HG03066 (cell line): ENCODE measurements around the gene JUP.

Source experiments
- ATAC-seq: cut with Tn5 transposase; IDR thresholded peaks from one replicate; pipeline ENCODE4 v1.9.1; 2021; ENCODE audit warnings: low read depth; ENCODE audit not compliant: unreplicated experiment

Gene JUP

GRCh38 chr17:41725134-41725533, 61.4 kb downstream of the JUP start:
- no peak for ATAC-seq

DNA sequence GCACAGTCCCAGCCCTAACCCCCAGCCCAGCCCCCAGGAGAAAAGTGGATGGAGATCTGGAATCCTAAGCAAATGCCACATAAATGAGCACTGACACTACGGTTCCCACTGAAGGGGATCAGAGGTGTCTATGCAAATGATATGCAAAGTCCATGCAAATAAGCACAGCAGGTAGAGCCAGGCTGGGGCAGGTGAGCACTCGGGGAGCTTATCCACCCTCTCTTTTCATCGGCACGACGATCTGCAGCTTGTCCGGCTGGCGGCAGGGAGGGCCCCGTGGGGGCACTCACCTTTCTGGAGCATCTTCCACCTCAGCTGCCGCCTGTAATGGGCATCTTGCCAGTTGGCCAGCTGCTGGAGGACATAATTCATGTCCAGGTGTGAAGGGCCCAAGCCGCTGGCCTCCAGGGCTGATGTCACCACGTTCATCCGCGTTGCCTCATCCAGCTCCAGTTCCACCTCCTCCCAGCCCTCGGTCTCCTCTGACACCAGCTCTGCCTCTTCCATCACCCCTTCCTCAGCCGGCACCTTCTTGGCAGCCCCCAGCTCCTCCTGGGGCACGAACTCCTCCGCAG, 61.9 kb downstream of the JUP start:
- no peak for ATAC-seq

DNA sequence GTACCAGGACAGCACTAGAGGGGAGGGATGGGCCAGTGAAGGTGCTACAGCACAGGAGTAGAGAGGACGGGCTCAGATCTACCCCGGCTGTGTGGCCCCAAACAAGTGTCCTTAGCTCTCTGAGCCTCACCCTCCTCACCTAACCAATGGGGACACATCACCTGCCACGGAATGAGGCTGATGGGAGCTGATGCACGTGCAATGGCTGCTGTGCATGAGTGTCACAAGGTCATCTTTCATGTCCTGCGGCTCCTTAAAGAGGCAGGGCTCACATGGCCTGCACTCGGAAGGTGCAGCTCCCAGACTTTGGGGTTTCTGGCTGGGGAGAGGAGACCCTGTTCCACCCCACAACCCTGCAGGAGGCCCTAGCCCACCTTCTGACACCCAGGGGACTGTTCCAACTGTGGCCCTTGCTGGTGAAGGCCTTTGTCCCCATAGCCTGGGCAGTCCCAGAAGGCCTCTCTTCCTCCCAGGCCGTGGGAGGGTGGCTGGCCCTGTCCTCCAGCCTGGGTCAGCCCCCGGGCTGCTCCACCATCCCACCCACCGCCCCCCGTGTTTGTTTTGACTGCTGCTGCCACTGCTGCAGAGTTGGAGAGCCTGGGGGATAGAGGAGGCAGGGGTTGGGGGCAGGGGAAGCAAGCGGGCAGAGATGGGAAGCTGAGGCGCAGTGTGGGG, 62.6 kb downstream of the JUP start:
- no peak for ATAC-seq

DNA sequence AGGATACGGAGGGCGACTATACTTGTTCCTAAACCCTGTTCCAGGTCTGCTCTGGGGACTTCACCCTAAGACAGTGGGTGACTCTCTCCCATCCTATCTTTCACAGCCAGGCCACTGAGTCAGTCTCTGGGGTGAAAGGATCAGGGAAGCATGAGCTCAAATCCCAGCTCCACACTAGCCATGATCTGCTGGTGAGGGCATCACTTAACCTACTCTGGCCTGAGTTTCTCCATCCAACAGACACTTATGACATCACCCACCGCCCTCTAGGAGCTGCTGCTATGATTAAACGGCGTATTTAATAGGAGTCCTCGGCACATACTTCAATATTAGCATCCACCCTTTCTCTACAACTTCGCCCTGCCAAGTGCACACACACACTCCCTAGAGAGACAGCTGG, 64.3 kb downstream of the JUP start:
- no peak for ATAC-seq

DNA sequence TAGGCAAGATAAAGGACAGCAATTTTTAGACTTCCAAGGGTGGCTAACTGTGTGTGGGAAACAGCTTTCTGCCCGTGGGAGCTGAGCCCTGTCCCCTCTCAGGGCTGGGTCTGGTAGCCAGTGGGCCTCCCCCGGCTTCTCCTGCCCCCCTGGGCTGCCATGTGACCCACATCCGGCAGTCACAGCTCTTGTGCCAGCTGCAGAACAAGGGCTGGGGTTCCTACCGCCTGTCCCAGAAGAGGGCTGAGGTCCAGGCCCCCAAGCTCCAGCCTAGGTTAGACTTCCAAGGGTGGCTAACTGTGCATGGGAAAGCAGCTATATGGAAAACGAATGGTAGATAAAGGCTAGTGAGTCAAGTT, 68.2 kb downstream of the JUP start:
- ATAC-seq = no peak

- ATAC-seq = no peak
Observed at GRCh38 chr17:41717408-41718286, 68.9 kb downstream of the JUP start.

- no peak for ATAC-seq
Observed at GRCh38 chr17:41711669-41712400, 74.7 kb downstream of the JUP start, which contains the start of gene GAST. Gene GAST, plus strand, starts transcription at chr17:41712331. Its CDS starts 3,106 bp downstream, at chr17:41715437.

GRCh38 chr17:41710472-41711090, 75.9 kb downstream of the JUP start:
- no peak for ATAC-seq

- ATAC-seq = no peak
Observed at GRCh38 chr17:41707803-41708669, 78.5 kb downstream of the JUP start.

DNA sequence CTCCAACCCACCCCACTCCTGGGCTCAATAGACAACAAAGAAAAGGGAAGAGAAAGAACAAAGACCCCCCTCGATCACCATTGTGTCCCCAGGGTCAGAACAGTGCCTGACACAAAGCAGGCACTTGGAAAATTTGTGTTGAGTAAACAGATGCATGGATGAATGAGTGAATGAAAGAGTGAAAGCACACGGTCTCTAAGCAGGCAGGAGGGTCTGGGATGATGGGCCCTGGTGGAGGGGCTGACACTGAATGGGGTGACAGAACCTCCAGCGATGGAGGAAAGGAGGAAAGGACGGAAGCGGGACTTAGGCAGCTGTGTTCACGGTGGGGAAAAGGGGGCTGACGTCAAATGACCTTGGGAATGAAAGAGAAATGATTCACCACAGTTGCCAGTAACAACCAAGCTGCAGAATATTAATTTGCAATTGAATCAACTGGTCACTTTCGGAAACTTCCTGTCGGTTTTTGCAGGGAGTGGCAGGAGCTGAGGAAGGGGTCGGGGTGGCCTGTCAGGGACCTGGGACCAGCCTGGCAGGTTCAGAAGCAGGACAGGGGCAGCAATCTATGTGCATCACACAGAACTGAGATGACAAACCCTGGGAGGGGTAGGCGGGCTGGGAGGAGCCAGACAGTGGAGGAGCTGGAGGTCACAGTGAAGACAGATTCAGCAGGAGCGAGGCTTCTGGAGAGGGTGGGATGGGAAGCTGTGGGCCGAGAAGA, 81.1 kb downstream of the JUP start:
- ATAC-seq = no peak
